HL-60 (cell line): ENCODE data around the gene KCNMA1.

Source experiments
- DNase-seq, 2 experiments: peaks; one replicate each; pipeline ENCODE4 v3.0.0-alpha.2; 2010 to 2020; ENCODE audit warnings: low read depth in 1 of 2, low spot score in 1 of 2
- H3K27ac ChIP-seq: fragments of 250-450 bp; sonication (Bioruptor Pico); replicated peaks from 2 replicates; pipeline ENCODE4 v1.5.1; 2020; ENCODE audit warnings: mild to moderate bottlenecking, moderate library complexity
- H3K27me3 ChIP-seq: fragments of 250-450 bp; sonication (Bioruptor Pico); 2 replicates; pipeline ENCODE4 v1.5.1; 2021; ENCODE audit warnings: mild to moderate bottlenecking, moderate library complexity; ENCODE audit not compliant: insufficient read depth, poor library complexity, severe bottlenecking
- H3K4me3 ChIP-seq: replicated peaks from 2 replicates; pipeline ENCODE4 v1.5.1; 2011; ENCODE audit warnings: mild to moderate bottlenecking, control low read depth, low read length; ENCODE audit not compliant: insufficient read depth
- GABPA ChIP-seq: IDR thresholded peaks from 2 replicates; pipeline ENCODE4 v1.6.1; 2012; ENCODE audit warnings: low read depth
- POLR2AphosphoS5 ChIP-seq: IDR thresholded peaks from 2 replicates; pipeline ENCODE4 v1.6.1; 2012; ENCODE audit warnings: low read depth
- SPI1 ChIP-seq: IDR thresholded peaks from 2 replicates; pipeline ENCODE4 v1.6.1; 2012; ENCODE audit warnings: low read depth, mild to moderate bottlenecking, borderline replicate concordance
- TF ChIP-seq, protein P1 (sequence below): IDR thresholded peaks from one replicate; pipeline ENCODE4 v1.5.1; 2011; ENCODE audit warnings: low read length, control low read depth, inconsistent platforms; ENCODE audit not compliant: insufficient read depth
- TF ChIP-seq, protein P2 (sequence below): IDR thresholded peaks from 2 replicates; pipeline ENCODE4 v1.6.1; 2012; ENCODE audit warnings: low read depth; ENCODE audit not compliant: insufficient replicate concordance

The KCNMA1 gene

DNA sequence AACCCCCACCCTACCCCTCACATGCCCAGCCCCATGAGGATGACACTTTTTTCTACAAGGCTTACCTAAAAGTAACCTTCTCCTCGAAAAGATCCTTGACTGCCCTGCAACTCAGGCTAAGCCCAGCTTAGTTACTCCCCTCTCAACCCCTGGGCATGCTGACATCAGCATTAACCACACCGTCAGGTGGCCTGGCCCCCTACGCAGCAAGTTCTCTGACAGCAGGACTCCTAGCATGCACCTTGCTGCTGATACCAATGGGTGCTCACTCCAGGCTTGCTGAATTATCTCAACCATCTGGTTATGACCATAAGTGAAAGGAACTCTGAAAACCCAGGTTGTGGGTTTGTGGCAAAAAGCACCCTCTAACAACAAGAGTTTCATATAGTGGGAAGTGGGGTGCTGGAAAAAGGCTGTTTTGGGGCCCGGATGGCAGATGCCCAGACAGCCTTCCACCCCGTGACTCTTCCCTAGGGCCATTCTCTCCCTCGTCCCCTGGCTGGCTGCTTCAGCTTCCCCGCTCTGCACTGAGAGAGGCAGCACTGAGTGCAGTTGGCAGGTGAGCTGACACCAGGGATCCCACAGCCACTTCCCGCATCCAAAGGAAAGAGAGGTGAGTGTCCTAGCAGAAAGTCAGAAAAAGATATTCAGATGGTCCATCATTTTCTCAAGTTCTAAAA, 518.9 kb downstream of the KCNMA1 start:
- DNase-seq: no peak
- H3K27ac ChIP-seq: no peak overlapping the region
- H3K27me3 ChIP-seq: peaks cover 8% of the 10 kb centered on the region
- H3K4me3 ChIP-seq: no peak overlapping the region
- TF ChIP-seq, protein P1, sequence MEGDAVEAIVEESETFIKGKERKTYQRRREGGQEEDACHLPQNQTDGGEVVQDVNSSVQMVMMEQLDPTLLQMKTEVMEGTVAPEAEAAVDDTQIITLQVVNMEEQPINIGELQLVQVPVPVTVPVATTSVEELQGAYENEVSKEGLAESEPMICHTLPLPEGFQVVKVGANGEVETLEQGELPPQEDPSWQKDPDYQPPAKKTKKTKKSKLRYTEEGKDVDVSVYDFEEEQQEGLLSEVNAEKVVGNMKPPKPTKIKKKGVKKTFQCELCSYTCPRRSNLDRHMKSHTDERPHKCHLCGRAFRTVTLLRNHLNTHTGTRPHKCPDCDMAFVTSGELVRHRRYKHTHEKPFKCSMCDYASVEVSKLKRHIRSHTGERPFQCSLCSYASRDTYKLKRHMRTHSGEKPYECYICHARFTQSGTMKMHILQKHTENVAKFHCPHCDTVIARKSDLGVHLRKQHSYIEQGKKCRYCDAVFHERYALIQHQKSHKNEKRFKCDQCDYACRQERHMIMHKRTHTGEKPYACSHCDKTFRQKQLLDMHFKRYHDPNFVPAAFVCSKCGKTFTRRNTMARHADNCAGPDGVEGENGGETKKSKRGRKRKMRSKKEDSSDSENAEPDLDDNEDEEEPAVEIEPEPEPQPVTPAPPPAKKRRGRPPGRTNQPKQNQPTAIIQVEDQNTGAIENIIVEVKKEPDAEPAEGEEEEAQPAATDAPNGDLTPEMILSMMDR: no peak
- TF ChIP-seq GABPA: no peak
- TF ChIP-seq SPI1: no peak
- no peak for TF ChIP-seq POLR2AphosphoS5
- TF ChIP-seq, protein P2, sequence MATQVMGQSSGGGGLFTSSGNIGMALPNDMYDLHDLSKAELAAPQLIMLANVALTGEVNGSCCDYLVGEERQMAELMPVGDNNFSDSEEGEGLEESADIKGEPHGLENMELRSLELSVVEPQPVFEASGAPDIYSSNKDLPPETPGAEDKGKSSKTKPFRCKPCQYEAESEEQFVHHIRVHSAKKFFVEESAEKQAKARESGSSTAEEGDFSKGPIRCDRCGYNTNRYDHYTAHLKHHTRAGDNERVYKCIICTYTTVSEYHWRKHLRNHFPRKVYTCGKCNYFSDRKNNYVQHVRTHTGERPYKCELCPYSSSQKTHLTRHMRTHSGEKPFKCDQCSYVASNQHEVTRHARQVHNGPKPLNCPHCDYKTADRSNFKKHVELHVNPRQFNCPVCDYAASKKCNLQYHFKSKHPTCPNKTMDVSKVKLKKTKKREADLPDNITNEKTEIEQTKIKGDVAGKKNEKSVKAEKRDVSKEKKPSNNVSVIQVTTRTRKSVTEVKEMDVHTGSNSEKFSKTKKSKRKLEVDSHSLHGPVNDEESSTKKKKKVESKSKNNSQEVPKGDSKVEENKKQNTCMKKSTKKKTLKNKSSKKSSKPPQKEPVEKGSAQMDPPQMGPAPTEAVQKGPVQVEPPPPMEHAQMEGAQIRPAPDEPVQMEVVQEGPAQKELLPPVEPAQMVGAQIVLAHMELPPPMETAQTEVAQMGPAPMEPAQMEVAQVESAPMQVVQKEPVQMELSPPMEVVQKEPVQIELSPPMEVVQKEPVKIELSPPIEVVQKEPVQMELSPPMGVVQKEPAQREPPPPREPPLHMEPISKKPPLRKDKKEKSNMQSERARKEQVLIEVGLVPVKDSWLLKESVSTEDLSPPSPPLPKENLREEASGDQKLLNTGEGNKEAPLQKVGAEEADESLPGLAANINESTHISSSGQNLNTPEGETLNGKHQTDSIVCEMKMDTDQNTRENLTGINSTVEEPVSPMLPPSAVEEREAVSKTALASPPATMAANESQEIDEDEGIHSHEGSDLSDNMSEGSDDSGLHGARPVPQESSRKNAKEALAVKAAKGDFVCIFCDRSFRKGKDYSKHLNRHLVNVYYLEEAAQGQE: no peak

DNA sequence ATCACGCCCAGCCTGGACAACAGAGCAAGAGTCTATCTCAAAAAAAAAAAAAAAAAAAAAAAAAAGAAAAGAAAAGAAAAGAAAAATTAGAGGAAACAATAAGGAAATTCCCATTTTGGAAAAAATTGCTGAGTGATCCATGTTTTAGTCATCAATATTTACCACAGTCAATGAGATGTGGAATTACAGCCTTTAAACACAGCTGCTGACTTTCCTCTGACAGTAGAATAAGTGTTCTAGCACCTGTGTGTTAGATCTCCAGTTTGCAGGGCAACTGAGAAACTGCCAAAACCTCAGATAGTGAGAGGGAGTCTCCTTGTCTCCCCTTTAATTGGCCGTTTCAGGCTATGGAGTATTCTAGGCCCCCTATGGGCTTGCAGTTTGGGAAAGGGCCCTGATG, 520.1 kb downstream of the KCNMA1 start:
- Histone ChIP-seq H3K4me3 (no peak overlapping the region), H3K27ac (no peak overlapping the region), H3K27me3 (peaks cover 8% of the 10 kb centered on the region)
- no peak for TF ChIP-seq GABPA
- TF ChIP-seq, protein P2: no peak
- no peak for TF ChIP-seq POLR2AphosphoS5
- no peak for TF ChIP-seq SPI1
- TF ChIP-seq, protein P1: no peak
- DNase-seq: no peak

DNA sequence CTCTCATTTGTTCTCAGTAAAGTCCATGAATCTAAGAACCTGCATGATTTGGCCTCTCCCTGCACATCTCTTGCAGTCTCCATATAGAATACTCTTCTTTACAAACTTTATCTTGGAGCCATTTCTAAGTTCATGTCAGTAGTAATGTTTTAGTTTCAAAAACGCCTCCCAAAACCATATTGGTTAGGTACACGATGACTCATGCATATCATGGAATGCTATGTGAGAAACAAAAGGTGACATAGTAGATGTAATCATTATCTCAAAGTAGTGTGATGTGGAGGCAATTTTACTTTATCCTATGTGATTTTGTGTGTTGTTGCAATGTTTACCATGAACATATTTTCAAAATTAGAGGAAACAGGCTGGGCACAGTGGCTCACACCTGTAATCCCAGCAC, 520.7 kb downstream of the KCNMA1 start:
- DNase-seq: no peak
- no peak overlapping the region for H3K4me3 ChIP-seq
- TF ChIP-seq GABPA (no peak), POLR2AphosphoS5 (no peak), SPI1 (no peak)
- TF ChIP-seq, protein P1: no peak
- TF ChIP-seq, protein P2: no peak
- peaks cover 8% of the 10 kb centered on the region for H3K27me3 ChIP-seq
- H3K27ac ChIP-seq: no peak overlapping the region
